ENCODE measurements around the gene ZSWIM1. TPM values are rescaled to one million over a fixed set of nuclear protein-coding genes. Genes with fewer than 3 reads are reported as not detected.
A peak's percentile ranks its signal among the peaks of the same experiment; 100 is the strongest.

The ZSWIM1 gene
- total and polyA plus RNA-seq, 2 of the 13 experiments (the other 11 are each of a cell fraction or from before 2014, with no cell fraction given): 9.5 to 11.7 TPM

- TF ChIP-seq BATF2 (CRISPR knock-in tag; IDR thresholded peaks at IDR 0.05) (peak; percentile 75; the same call in 1 of the 2 replicates), TMF1 (CRISPR knock-in tag; IDR thresholded peaks at IDR 0.05; ENCODE audit: low read depth) (no peak), ZMAT3 (CRISPR knock-in tag; conservative IDR thresholded peaks at IDR 0.05) (no peak), ZNF672 (CRISPR knock-in tag; IDR thresholded peaks at IDR 0.05) (no peak), SNAPC4 (CRISPR knock-in tag; IDR thresholded peaks at IDR 0.05) (no peak), NR2F2 (IDR thresholded peaks at IDR 0.05; ENCODE audit: borderline replicate concordance, low read depth) (no peak), CSRNP1 (CRISPR knock-in tag; IDR thresholded peaks at IDR 0.05) (peak; percentile 70; the same call in 1 of the 2 replicates), ZNF256 (CRISPR knock-in tag; conservative IDR thresholded peaks at IDR 0.05) (no peak), MTF1 (CRISPR knock-in tag; IDR thresholded peaks at IDR 0.05) (no peak), ZBTB8A (CRISPR knock-in tag; IDR thresholded peaks at IDR 0.05; ENCODE audit: borderline replicate concordance, low read depth) (no peak), BCL3 (CRISPR knock-in tag; IDR thresholded peaks at IDR 0.05) (0 out of 2 replicates have a peak, but pooled peaks have one; percentile 14), ZSCAN20 (CRISPR knock-in tag; IDR thresholded peaks at IDR 0.05; ENCODE audit: borderline replicate concordance) (no peak), SATB2 (CRISPR knock-in tag; IDR thresholded peaks at IDR 0.05) (no peak), DNMT3B (CRISPR knock-in tag; conservative IDR thresholded peaks at IDR 0.05) (no peak), MED1 (CRISPR knock-in tag; IDR thresholded peaks at IDR 0.05) (no peak), GMEB2 (CRISPR knock-in tag; IDR thresholded peaks at IDR 0.05; ENCODE audit: low read depth) (no peak)
These were observed 30.7 kb downstream of the ZSWIM1 start, which contains the start of gene PLTP (continued) for GRCh38 chr20:45911486-45912343.
